HL-60 (cell line): Measurements from ENCODE around the gene USH2A.

Experiments used
- DNase-seq, 2 experiments: peaks; one replicate each; pipeline ENCODE4 v3.0.0-alpha.2; 2010 to 2020; ENCODE audit warnings: low read depth in 1 of 2, low spot score in 1 of 2
- H3K27ac ChIP-seq: fragments of 250-450 bp; sonication (Bioruptor Pico); replicated peaks from 2 replicates; pipeline ENCODE4 v1.5.1; 2020; ENCODE audit warnings: mild to moderate bottlenecking, moderate library complexity
- H3K27me3 ChIP-seq: fragments of 250-450 bp; sonication (Bioruptor Pico); 2 replicates; pipeline ENCODE4 v1.5.1; 2021; ENCODE audit warnings: mild to moderate bottlenecking, moderate library complexity; ENCODE audit not compliant: insufficient read depth, poor library complexity, severe bottlenecking
- H3K4me3 ChIP-seq: replicated peaks from 2 replicates; pipeline ENCODE4 v1.5.1; 2011; ENCODE audit warnings: mild to moderate bottlenecking, control low read depth, low read length; ENCODE audit not compliant: insufficient read depth
- CTCF ChIP-seq: IDR thresholded peaks from one replicate; pipeline ENCODE4 v1.5.1; 2011; ENCODE audit warnings: low read length, control low read depth, inconsistent platforms; ENCODE audit not compliant: insufficient read depth
- GABPA ChIP-seq: IDR thresholded peaks from 2 replicates; pipeline ENCODE4 v1.6.1; 2012; ENCODE audit warnings: low read depth
- POLR2AphosphoS5 ChIP-seq: IDR thresholded peaks from 2 replicates; pipeline ENCODE4 v1.6.1; 2012; ENCODE audit warnings: low read depth
- REST ChIP-seq: IDR thresholded peaks from 2 replicates; pipeline ENCODE4 v1.6.1; 2012; ENCODE audit warnings: low read depth; ENCODE audit not compliant: insufficient replicate concordance
- SPI1 ChIP-seq: IDR thresholded peaks from 2 replicates; pipeline ENCODE4 v1.6.1; 2012; ENCODE audit warnings: low read depth, mild to moderate bottlenecking, borderline replicate concordance

USH2A gene

GRCh38 chr1:215710036-215710898 lies 713.0 kb downstream of the USH2A start:
- DNase-seq: peak; percentile 5 to 45
- Histone ChIP-seq H3K4me3 (no peak overlapping the region), H3K27ac (no peak overlapping the region), H3K27me3 (no peaks in the 10 kb centered on the region)
- TF ChIP-seq GABPA (no peak), CTCF (peak; percentile 56)

GRCh38 chr1:215704089-215704860 lies 719.0 kb downstream of the USH2A start:
- H3K27me3 ChIP-seq: no peaks in the 10 kb centered on the region
- no peak overlapping the region for H3K4me3 ChIP-seq
- peak in 1 of 2 experiments; percentile 64 for DNase-seq
- no peak overlapping the region for H3K27ac ChIP-seq
- TF ChIP-seq POLR2AphosphoS5: no peak
- TF ChIP-seq SPI1: peak; percentile 82; the same call in 1 of the 2 replicates
- no peak for TF ChIP-seq GABPA
- no peak for TF ChIP-seq REST
- TF ChIP-seq CTCF: no peak

GRCh38 chr1:215682232-215682631 lies 741.0 kb downstream of the USH2A start:
- DNase-seq: no peak
- no peak overlapping the region for H3K4me3 ChIP-seq
- TF ChIP-seq SPI1: no peak
- TF ChIP-seq POLR2AphosphoS5: no peak
- TF ChIP-seq REST: no peak
- no peak for TF ChIP-seq GABPA
- no peak for TF ChIP-seq CTCF

More at GRCh38 chr1:215682232-215682631, 741.0 kb downstream of the USH2A start:
- no peak overlapping the region for H3K27ac ChIP-seq
- no peaks in the 10 kb centered on the region for H3K27me3 ChIP-seq
